OCI-LY1 (cell line): ENCODE measurements around the gene DGCR2.

Experiments used
- H2AFZ ChIP-seq: fragments of 200-600 bp; sonication (generic), shearing (Covaris generic); 2 replicates; pipeline ENCODE4 v1.6.0; 2014; ENCODE audit warnings: antibody characterized with exemption, mild to moderate bottlenecking, low read length
- H3F3A ChIP-seq: fragments of 200-600 bp; sonication (generic), shearing (Covaris generic); 2 replicates; pipeline ENCODE4 v1.6.0; 2014; ENCODE audit warnings: mild to moderate bottlenecking, antibody characterized with exemption, low read length, moderate library complexity; ENCODE audit not compliant: insufficient read depth
- H3K27ac ChIP-seq: fragments of 200-600 bp; sonication (generic); 2 replicates; pipeline ENCODE4 v1.5.1; 2014; ENCODE audit warnings: low read length, mixed run types, mild to moderate bottlenecking, low read depth; ENCODE audit not compliant: poor library complexity, severe bottlenecking
- H3K27me3 ChIP-seq: fragments of 200-600 bp; sonication (generic); 2 replicates; pipeline ENCODE4 v1.6.0; 2014; ENCODE audit warnings: antibody characterized with exemption, mild to moderate bottlenecking, low read length, moderate library complexity; ENCODE audit not compliant: insufficient read depth
- H3K36me3 ChIP-seq: fragments of 200-600 bp; sonication (generic); 2 replicates; pipeline ENCODE4 v1.6.1; 2014; ENCODE audit warnings: mild to moderate bottlenecking, antibody characterized with exemption, low read length, moderate library complexity, mixed read lengths; ENCODE audit not compliant: insufficient read depth
- H3K4me1 ChIP-seq: fragments of 200-600 bp; sonication (generic); 2 replicates; pipeline ENCODE4 v1.5.1; 2014; ENCODE audit warnings: mild to moderate bottlenecking, low read length, moderate library complexity; ENCODE audit not compliant: insufficient read depth, severe bottlenecking
- H3K4me2 ChIP-seq: fragments of 200-600 bp; sonication (generic), shearing (Covaris generic); 2 replicates; pipeline ENCODE4 v1.6.1; 2014; ENCODE audit warnings: low read length
- H3K4me3 ChIP-seq: fragments of 200-600 bp; sonication (generic); 2 replicates; pipeline ENCODE4 v1.5.1; 2014; ENCODE audit warnings: low read length, low read depth, mild to moderate bottlenecking, mixed read lengths; ENCODE audit not compliant: poor library complexity, severe bottlenecking
- H3K79me2 ChIP-seq: fragments of 200-600 bp; shearing (Covaris generic); 2 replicates; pipeline ENCODE4 v1.6.1; 2016; ENCODE audit warnings: mixed run types, low read length, mixed read lengths; ENCODE audit not compliant: insufficient read depth
- H3K9ac ChIP-seq: fragments of 200-600 bp; sonication (generic), shearing (Covaris generic); 2 replicates; pipeline ENCODE4 v1.6.1; 2014; ENCODE audit warnings: mild to moderate bottlenecking, low read length, mixed read lengths
- H3K9me2 ChIP-seq: fragments of 200-600 bp; sonication (generic), shearing (Covaris generic); 2 replicates; pipeline ENCODE4 v1.6.1; 2014; ENCODE audit warnings: low read depth, mild to moderate bottlenecking, low read length, mixed read lengths
- H3K9me3 ChIP-seq: fragments of 200-600 bp; shearing (Covaris generic); 2 replicates; pipeline ENCODE4 v1.6.1; 2014; ENCODE audit warnings: low read length, mixed read lengths
- H4K20me1 ChIP-seq: fragments of 200-600 bp; sonication (generic), shearing (Covaris generic); 2 replicates; pipeline ENCODE4 v1.6.0; 2016; ENCODE audit warnings: mild to moderate bottlenecking, low read length; ENCODE audit not compliant: insufficient read depth
- EZH2 ChIP-seq: fragments of 200-600 bp; sonication (generic), shearing (Covaris generic); IDR thresholded peaks from 2 replicates; pipeline ENCODE4 v1.8.0; 2017; ENCODE audit warnings: borderline replicate concordance, mixed run types, mild to moderate bottlenecking, antibody characterized with exemption, low read length, moderate library complexity, mixed read lengths
- TF ChIP-seq, protein P1 (sequence below): fragments of 200-600 bp; sonication (generic), shearing (Covaris generic); IDR thresholded peaks from 2 replicates; pipeline ENCODE4 v1.5.1; 2017; ENCODE audit warnings: mild to moderate bottlenecking, antibody characterized with exemption, low read length, moderate library complexity, mixed read lengths

The DGCR2 gene

DNA sequence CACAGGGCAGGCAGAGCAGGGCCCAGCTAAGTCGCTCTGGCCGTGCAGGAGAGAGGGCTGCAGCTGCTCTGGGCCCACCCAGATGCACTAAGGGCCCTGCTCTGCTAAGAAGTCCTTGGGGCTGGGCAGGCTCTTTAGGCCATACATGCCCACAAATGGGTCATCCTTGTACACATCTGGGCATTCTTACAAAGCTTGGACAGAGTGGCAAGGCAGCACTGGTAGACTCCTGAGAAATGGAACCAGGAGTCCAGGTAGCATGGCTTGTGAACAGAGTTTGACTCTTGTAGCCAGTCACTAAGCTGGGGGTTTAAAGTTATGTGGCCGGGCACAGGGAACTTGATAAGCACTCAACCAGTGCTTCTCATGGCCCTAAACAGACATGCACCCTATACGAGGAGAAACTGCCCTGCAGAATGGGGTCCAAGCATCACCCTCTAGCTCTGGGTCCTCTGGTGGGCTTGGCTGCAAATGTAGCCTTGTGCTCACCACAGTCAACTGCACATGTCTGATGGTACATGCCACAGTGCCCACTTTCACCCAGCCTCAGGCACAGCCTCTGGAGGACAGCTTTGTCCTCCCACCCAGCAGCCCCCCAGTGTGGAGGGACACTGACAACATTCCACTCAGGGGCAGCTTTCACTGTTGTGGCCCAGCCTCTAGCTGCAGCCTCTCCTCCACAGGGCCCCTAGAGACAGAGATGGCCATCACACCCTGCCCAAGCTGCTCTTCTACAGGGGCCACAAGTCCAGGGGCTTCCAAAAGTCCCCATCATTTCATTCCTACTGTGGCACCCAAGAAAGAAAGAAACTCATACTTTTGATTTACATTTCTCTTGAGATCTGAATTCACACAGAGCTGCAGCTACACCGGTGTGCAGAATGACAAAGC, 75.2 kb downstream of the DGCR2 start:
- Histone ChIP-seq H3F3A (no peaks in the 10 kb centered on the region), H3K27me3 (no peaks in the 10 kb centered on the region), H3K4me1 (no peaks in the 10 kb centered on the region), H3K9ac (no peak overlapping the region), H3K27ac (no peak overlapping the region), H3K9me3 (no peaks in the 10 kb centered on the region), H3K79me2 (no peaks in the 10 kb centered on the region), H3K4me3 (no peak overlapping the region), H3K36me3 (peaks cover 90% of the 10 kb centered on the region), H4K20me1 (no peaks in the 10 kb centered on the region), H2AFZ (no peak overlapping the region), H3K4me2 (no peak overlapping the region), H3K9me2 (no peaks in the 10 kb centered on the region)
- no peak for TF ChIP-seq EZH2
- TF ChIP-seq, protein P1, sequence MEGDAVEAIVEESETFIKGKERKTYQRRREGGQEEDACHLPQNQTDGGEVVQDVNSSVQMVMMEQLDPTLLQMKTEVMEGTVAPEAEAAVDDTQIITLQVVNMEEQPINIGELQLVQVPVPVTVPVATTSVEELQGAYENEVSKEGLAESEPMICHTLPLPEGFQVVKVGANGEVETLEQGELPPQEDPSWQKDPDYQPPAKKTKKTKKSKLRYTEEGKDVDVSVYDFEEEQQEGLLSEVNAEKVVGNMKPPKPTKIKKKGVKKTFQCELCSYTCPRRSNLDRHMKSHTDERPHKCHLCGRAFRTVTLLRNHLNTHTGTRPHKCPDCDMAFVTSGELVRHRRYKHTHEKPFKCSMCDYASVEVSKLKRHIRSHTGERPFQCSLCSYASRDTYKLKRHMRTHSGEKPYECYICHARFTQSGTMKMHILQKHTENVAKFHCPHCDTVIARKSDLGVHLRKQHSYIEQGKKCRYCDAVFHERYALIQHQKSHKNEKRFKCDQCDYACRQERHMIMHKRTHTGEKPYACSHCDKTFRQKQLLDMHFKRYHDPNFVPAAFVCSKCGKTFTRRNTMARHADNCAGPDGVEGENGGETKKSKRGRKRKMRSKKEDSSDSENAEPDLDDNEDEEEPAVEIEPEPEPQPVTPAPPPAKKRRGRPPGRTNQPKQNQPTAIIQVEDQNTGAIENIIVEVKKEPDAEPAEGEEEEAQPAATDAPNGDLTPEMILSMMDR = no peak

DNA sequence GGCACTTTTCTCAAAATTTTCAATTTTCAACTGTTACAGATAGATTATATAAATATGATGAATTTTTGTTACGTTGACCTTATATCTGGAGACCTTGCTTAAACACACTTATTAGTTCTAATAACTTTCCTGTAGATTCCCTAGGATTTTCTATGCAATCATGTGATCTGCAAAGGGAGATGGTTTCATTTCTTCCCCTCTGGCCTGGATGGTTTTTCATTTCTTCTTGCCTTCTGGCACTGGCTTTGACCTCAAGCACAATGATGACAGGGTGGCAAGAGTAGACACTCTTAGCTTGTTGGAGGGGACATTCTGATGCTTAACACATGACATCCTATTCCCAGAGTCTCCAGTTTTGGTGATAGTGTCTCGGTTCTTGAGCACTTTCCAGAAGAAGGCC, 75.9 kb downstream of the DGCR2 start:
- Histone ChIP-seq H3K27me3 (no peaks in the 10 kb centered on the region), H3K4me2 (no peak overlapping the region), H2AFZ (no peak overlapping the region), H3K9ac (no peak overlapping the region), H4K20me1 (no peaks in the 10 kb centered on the region), H3K4me3 (no peak overlapping the region), H3K9me2 (no peaks in the 10 kb centered on the region), H3K9me3 (no peaks in the 10 kb centered on the region), H3K36me3 (peaks cover 94% of the 10 kb centered on the region), H3F3A (no peaks in the 10 kb centered on the region), H3K27ac (no peak overlapping the region), H3K4me1 (no peaks in the 10 kb centered on the region), H3K79me2 (no peaks in the 10 kb centered on the region)
- TF ChIP-seq, protein P1 = no peak
- TF ChIP-seq EZH2 = no peak

DNA sequence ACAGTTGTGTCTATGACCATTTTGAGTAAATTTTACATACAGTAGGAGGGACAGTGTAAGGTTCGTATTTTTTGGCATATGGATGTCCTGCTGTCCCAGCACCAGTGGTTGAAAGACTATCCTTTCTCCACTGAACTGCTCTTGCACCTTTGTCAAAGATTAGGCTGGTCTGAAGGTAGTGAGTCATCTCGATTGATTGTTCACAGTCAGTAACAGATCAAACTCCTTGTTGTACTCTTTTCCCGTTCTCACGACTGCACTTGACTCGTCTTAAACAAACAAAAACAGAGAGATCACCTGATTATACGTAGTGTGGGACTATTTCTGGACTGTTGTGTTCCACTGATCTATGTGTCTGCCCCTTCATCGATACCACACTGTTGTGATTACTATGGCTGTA, 77.1 kb downstream of the DGCR2 start:
- H3F3A ChIP-seq = no peaks in the 10 kb centered on the region
- H3K9me2 ChIP-seq = no peaks in the 10 kb centered on the region
- no peak overlapping the region for H3K27ac ChIP-seq
- no peaks in the 10 kb centered on the region for H3K9me3 ChIP-seq
- H3K4me1 ChIP-seq = no peaks in the 10 kb centered on the region
- H3K27me3 ChIP-seq = no peaks in the 10 kb centered on the region
- H4K20me1 ChIP-seq = no peaks in the 10 kb centered on the region
- H3K4me3 ChIP-seq = no peak overlapping the region
- no peaks in the 10 kb centered on the region for H3K79me2 ChIP-seq
- no peak overlapping the region for H3K4me2 ChIP-seq
- peaks cover 93% of the 10 kb centered on the region for H3K36me3 ChIP-seq
- H2AFZ ChIP-seq = no peak overlapping the region
- no peak for TF ChIP-seq EZH2
- TF ChIP-seq, protein P1 = no peak
- H3K9ac ChIP-seq = no peak overlapping the region
